Transverse colon (tissue), 4 donors: ENCODE results near the gene LPAR2.

Source experiments
- POLR2AphosphoS5 ChIP-seq, 3 donors: sonication (generic); formaldehyde crosslinking; IDR thresholded peaks; one replicate each; pipeline ENCODE4 v1.6.1; 2016; ENCODE audit warnings: antibody characterized with exemption in 3 of 3
- TF ChIP-seq, protein P1 (sequence below), 5 experiments: fragments of 200-600 bp in 3 of 5; fragments of 450-650 bp in 2 of 5; sonication (generic) in 3 of 5; IDR thresholded peaks; 1 replicate in 2 of 5; 2 replicates in 3 of 5; pipeline ENCODE4 v1.5.1; 2016 to 2017; ENCODE audit warnings: antibody characterized with exemption in 5 of 5, inconsistent platforms in 3 of 5, mild to moderate bottlenecking in 2 of 5, moderate library complexity in 1 of 5

DNA sequence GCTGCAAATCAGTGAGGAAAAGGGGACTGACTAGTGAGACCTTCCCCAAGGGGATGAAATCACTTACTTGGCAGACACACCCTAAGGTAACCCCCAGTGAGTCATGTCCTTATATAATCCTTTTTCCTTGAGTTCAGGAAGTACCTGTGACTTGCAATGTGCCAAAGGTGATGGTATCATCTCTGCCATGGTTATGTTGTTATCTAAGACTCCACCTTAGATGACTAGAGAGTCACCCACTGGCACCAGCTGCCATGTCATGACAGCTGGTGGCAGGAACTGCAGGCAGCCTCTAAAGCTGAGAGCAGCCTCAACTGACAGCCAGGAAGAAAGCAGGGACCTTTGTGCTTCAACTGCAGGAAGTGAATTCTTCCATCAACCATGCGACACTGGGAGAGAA, 22.0 kb downstream of the LPAR2 start:
- TF ChIP-seq, protein P1, sequence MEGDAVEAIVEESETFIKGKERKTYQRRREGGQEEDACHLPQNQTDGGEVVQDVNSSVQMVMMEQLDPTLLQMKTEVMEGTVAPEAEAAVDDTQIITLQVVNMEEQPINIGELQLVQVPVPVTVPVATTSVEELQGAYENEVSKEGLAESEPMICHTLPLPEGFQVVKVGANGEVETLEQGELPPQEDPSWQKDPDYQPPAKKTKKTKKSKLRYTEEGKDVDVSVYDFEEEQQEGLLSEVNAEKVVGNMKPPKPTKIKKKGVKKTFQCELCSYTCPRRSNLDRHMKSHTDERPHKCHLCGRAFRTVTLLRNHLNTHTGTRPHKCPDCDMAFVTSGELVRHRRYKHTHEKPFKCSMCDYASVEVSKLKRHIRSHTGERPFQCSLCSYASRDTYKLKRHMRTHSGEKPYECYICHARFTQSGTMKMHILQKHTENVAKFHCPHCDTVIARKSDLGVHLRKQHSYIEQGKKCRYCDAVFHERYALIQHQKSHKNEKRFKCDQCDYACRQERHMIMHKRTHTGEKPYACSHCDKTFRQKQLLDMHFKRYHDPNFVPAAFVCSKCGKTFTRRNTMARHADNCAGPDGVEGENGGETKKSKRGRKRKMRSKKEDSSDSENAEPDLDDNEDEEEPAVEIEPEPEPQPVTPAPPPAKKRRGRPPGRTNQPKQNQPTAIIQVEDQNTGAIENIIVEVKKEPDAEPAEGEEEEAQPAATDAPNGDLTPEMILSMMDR (IDR thresholded peaks at IDR 0.05), result no peak
- TF ChIP-seq POLR2AphosphoS5 (IDR thresholded peaks at IDR 0.05), result peak in 2 of 3 donors; percentile 83 to 86
